Tibial artery (tissue), 4 donors: Measurements from ENCODE around the gene GARNL3.

Experiments
- DNase-seq, 2 donors: peaks; one replicate each; pipeline ENCODE4 v3.0.0-alpha.2; 2019
- H3K27ac ChIP-seq, 2 donors: fragments of 200-600 bp; sonication (generic) in 1 of 2; 1 replicate in 1 of 2; 2 replicates in 1 of 2; pipeline ENCODE4 v1.5.1; 2018 to 2019; ENCODE audit warnings: mild to moderate bottlenecking in 1 of 2
- H3K27me3 ChIP-seq, 2 donors: fragments of 200-600 bp; sonication (generic) in 1 of 2; one replicate each; pipeline versions ENCODE4 v1.5.1 to v1.6.0; 2016 to 2019
- H3K36me3 ChIP-seq, 3 donors: fragments of 200-600 bp; sonication (generic) in 2 of 3; one replicate each; pipeline ENCODE4 v1.5.1; 2016 to 2019; ENCODE audit warnings: mild to moderate bottlenecking in 2 of 3
- H3K4me1 ChIP-seq, 4 donors: fragments of 200-600 bp; sonication (generic) in 2 of 4; 1 replicate in 3 of 4; 2 replicates in 1 of 4; pipeline ENCODE4 v1.5.1; 2016 to 2019
- H3K4me3 ChIP-seq, 2 donors: fragments of 200-600 bp; sonication (generic) in 1 of 2; 1 replicate in 1 of 2; 2 replicates in 1 of 2; pipeline ENCODE4 v1.5.1; 2018 to 2019; ENCODE audit warnings: mild to moderate bottlenecking in 2 of 2
- H3K9me3 ChIP-seq, 3 donors: fragments of 200-600 bp; sonication (generic) in 1 of 3; one replicate each; pipeline ENCODE4 v1.5.1; 2016 to 2019
- CTCF ChIP-seq, 2 experiments: fragments of 200-600 bp in 1 of 2; fragments of 450-650 bp in 1 of 2; IDR thresholded peaks; one replicate each; pipeline ENCODE4 v1.5.1; 2017 to 2019; ENCODE audit warnings: antibody characterized with exemption in 2 of 2, mild to moderate bottlenecking in 1 of 2, moderate library complexity in 1 of 2
- intact Hi-C: fragments of 100-400 bp; cut with DNase I; formaldehyde crosslinking; loops from one replicate; pipeline ENCODE4 v1.15.0; 2023; ENCODE audit warnings: low total_unique reads

The GARNL3 gene

GRCh38 chr9:127358770-127359169 is 94.2 kb downstream of the GARNL3 start:
- peaks cover 0 to 33% (median 23%) of the 10 kb centered on the region in 4 donors for H3K4me1 ChIP-seq
- H3K4me3 ChIP-seq: no peak overlapping the region
- intact Hi-C loops: no loop called here
- no peaks in the 10 kb centered on the region for H3K9me3 ChIP-seq
- TF ChIP-seq CTCF (IDR thresholded peaks at IDR 0.05): no peak
- H3K36me3 ChIP-seq: peaks cover 34 to 56% (median 53%) of the 10 kb centered on the region in 3 donors
- no peak for DNase-seq
- no peaks in the 10 kb centered on the region for H3K27me3 ChIP-seq
- peak overlapping the region; percentile 66 to 82 for H3K27ac ChIP-seq

- Histone ChIP-seq H3K4me3 (no peak overlapping the region), H3K27ac (peak overlapping the region; percentile 66 to 82), H3K4me1 (peaks cover 0 to 33% (median 23%) of the 10 kb centered on the region in 4 donors), H3K27me3 (no peaks in the 10 kb centered on the region), H3K9me3 (no peaks in the 10 kb centered on the region), H3K36me3 (peaks cover 31 to 62% (median 52%) of the 10 kb centered on the region in 3 donors)
- intact Hi-C loops: no loop called here
- no peak for DNase-seq
- TF ChIP-seq CTCF (IDR thresholded peaks at IDR 0.05): peak; percentile 14 to 29
Measured at GRCh38 chr9:127360250-127360649, 95.7 kb downstream of the GARNL3 start.

GRCh38 chr9:127360829-127361228 is 96.3 kb downstream of the GARNL3 start:
- Histone ChIP-seq H3K9me3 (no peaks in the 10 kb centered on the region), H3K27me3 (no peaks in the 10 kb centered on the region), H3K4me3 (no peak overlapping the region), H3K4me1 (peaks cover 0 to 33% (median 23%) of the 10 kb centered on the region in 4 donors), H3K27ac (peak overlapping the region; percentile 66 to 82), H3K36me3 (peaks cover 30 to 62% (median 51%) of the 10 kb centered on the region in 3 donors)
- TF ChIP-seq CTCF (IDR thresholded peaks at IDR 0.05): no peak
- intact Hi-C loops: no loop called here
- no peak for DNase-seq

GRCh38 chr9:127361561-127361960 is 97.0 kb downstream of the GARNL3 start:
- Histone ChIP-seq H3K27ac (peak overlapping the region; percentile 12 to 66), H3K4me1 (peaks cover 0 to 37% (median 23%) of the 10 kb centered on the region in 4 donors), H3K4me3 (no peak overlapping the region), H3K27me3 (no peaks in the 10 kb centered on the region), H3K36me3 (peaks cover 23 to 56% (median 44%) of the 10 kb centered on the region in 3 donors), H3K9me3 (no peaks in the 10 kb centered on the region)
- no peak for TF ChIP-seq CTCF (IDR thresholded peaks at IDR 0.05)
- intact Hi-C loops: no loop called here
- no peak for DNase-seq

- Histone ChIP-seq H3K4me3 (no peak overlapping the region), H3K36me3 (peaks cover 13 to 43% (median 32%) of the 10 kb centered on the region in 3 donors), H3K27me3 (no peaks in the 10 kb centered on the region), H3K9me3 (no peaks in the 10 kb centered on the region), H3K4me1 (peaks cover 0 to 43% (median 23%) of the 10 kb centered on the region in 4 donors), H3K27ac (peak overlapping the region in 1 of 2 donors; percentile 6)
- no peak for TF ChIP-seq CTCF (IDR thresholded peaks at IDR 0.05)
- no peak for DNase-seq
- intact Hi-C loops: no loop called here
Measured at GRCh38 chr9:127362829-127363228, 98.3 kb downstream of the GARNL3 start.

- Histone ChIP-seq H3K36me3 (peaks cover 30 to 60% (median 32%) of the 10 kb centered on the region in 3 donors), H3K27me3 (no peaks in the 10 kb centered on the region), H3K27ac (no peak overlapping the region), H3K4me3 (no peak overlapping the region), H3K4me1 (peaks cover 0 to 22% (median 12%) of the 10 kb centered on the region in 4 donors), H3K9me3 (no peaks in the 10 kb centered on the region)
- no peak for DNase-seq
- intact Hi-C loops: no loop called here
- TF ChIP-seq CTCF (IDR thresholded peaks at IDR 0.05): no peak
Measured at GRCh38 chr9:127365461-127365860, 100.9 kb downstream of the GARNL3 start.
